A673 (cell line): ENCODE results near the gene STIP1. TPM values are rescaled to one million over a fixed set of nuclear protein-coding genes. Genes with fewer than 3 reads are reported as not detected.

ENCODE experiments used
- BruUV-seq: library from RNA; stranded (reverse); fragments of 400-500 nt; replicated peaks from 2 replicates; lab custom pipeline; 2021; lab: Mats Ljungman, UMichigan
- CTCF ChIA-PET: fragments of 300-600 bp; sonication (Branson Sonifier 250); formaldehyde crosslinking; loops from one replicate; lab custom pipeline; 2022; ENCODE audit warnings: antibody characterized with exemption; lab: Charles Lee
- POLR2A ChIA-PET: fragments of 300-600 bp; sonication (Branson Sonifier 250); formaldehyde crosslinking; loops from one replicate; lab custom pipeline; 2022; ENCODE audit warnings: antibody characterized with exemption; ENCODE audit not compliant: low non-redundant PET; lab: Charles Lee
- DNase-seq: peaks from one replicate; pipeline ENCODE4 v3.0.0-alpha.2; 2015; ENCODE audit warnings: low spot score
- H3K27ac ChIP-seq: fragments of 200-600 bp; sonication (generic); 2 replicates; pipeline ENCODE4 v1.5.1; 2016; ENCODE audit warnings: mixed run types, low read depth, mild to moderate bottlenecking, mixed read lengths, antibody characterized with exemption, low read length; ENCODE audit not compliant: poor library complexity, severe bottlenecking
- H3K27me3 ChIP-seq: fragments of 200-600 bp; sonication (generic); replicated peaks from 2 replicates; pipeline ENCODE4 v1.6.1; 2017; ENCODE audit warnings: mixed run types, low read depth, mild to moderate bottlenecking, mixed read lengths, antibody characterized with exemption, low read length; ENCODE audit not compliant: insufficient read depth, poor library complexity
- H3K36me3 ChIP-seq: fragments of 200-600 bp; sonication (generic); 2 replicates; pipeline ENCODE4 v1.6.1; 2016; ENCODE audit warnings: mixed run types, mild to moderate bottlenecking, mixed read lengths, antibody characterized with exemption, low read length; ENCODE audit not compliant: insufficient read depth, poor library complexity, severe bottlenecking
- H3K4me1 ChIP-seq: fragments of 200-600 bp; sonication (generic); 2 replicates; pipeline ENCODE4 v1.6.1; 2017; ENCODE audit warnings: mixed run types, mild to moderate bottlenecking, mixed read lengths, antibody characterized with exemption, low read length; ENCODE audit not compliant: insufficient read depth, poor library complexity, severe bottlenecking
- H3K4me3 ChIP-seq: fragments of 200-600 bp; sonication (generic); 2 replicates; pipeline ENCODE4 v1.5.1; 2016; ENCODE audit warnings: low read depth, mixed run types, mild to moderate bottlenecking, mixed read lengths, low read length; ENCODE audit not compliant: poor library complexity, severe bottlenecking
- H3K9me3 ChIP-seq: fragments of 200-600 bp; sonication (generic); 2 replicates; pipeline ENCODE4 v1.6.1; 2016; ENCODE audit warnings: mixed run types, low read depth, mild to moderate bottlenecking, mixed read lengths, antibody characterized with exemption, low read length; ENCODE audit not compliant: poor library complexity, severe bottlenecking
- CTCF ChIP-seq: fragments of 300-800, 200-600 bp; sonication (generic); conservative IDR thresholded peaks from 2 replicates; pipeline ENCODE4 v1.5.1; 2017; ENCODE audit warnings: low read depth, mild to moderate bottlenecking, antibody characterized with exemption, low read length, moderate library complexity, mixed read lengths
- EZH2 ChIP-seq: fragments of 200-600 bp; sonication (generic); IDR thresholded peaks from 2 replicates; pipeline ENCODE4 v1.6.1; 2017; ENCODE audit warnings: borderline replicate concordance, low read depth, mild to moderate bottlenecking, mixed read lengths, antibody characterized with exemption, low read length; ENCODE audit not compliant: poor library complexity, severe bottlenecking
- intact Hi-C: fragments of 100-400 bp; cut with micrococcal nuclease; formaldehyde crosslinking; loops from one replicate; pipeline ENCODE4 v1.10.0; 2022; ENCODE audit not compliant: unreplicated experiment
- total RNA-seq: library from RNA; stranded (reverse); gene quantifications from 2 replicates; pipeline ENCODE4 v1.2.3, GENCODE V29; 2021

Gene STIP1
- total RNA-seq, 1 experiment from 2014 or later: 577 TPM

GRCh38 chr11:64241241-64241490 lies 55.2 kb downstream of the STIP1 start:
- Histone ChIP-seq H3K4me1 (peaks cover 9% of the 10 kb centered on the region), H3K4me3 (peak overlapping the region; percentile 86), H3K27me3 (no peaks in the 10 kb centered on the region), H3K27ac (peak overlapping the region; percentile 91), H3K36me3 (peaks cover 27% of the 10 kb centered on the region), H3K9me3 (no peaks in the 10 kb centered on the region)
- BruUV-seq: no TSS peak
- no peak for TF ChIP-seq CTCF
- no peak for TF ChIP-seq EZH2
- POLR2A ChIA-PET: no interaction called here
- CTCF ChIA-PET: interaction anchor here (0.6 to 0.8 kb wide), 3 partner anchors 60 to 114 kb away, joined by 3 to 4 read pairs (median 3); no protein-coding TSS in a partner anchor
- peak; percentile 99 for DNase-seq
- intact Hi-C loops: loop anchor here (2.0 kb wide), 1 partner anchor 64 kb away; the partner anchor contains the start of gene ESRRA

GRCh38 chr11:64241491-64242374 lies 55.8 kb downstream of the STIP1 start:
- TSS peak; percentile 55 for BruUV-seq
- intact Hi-C loops: loop anchor here (2.0 kb wide), 1 partner anchor 63 kb away; the partner anchor contains the start of gene ESRRA
- CTCF ChIA-PET: interaction anchor here (0.7 to 0.8 kb wide), 2 partner anchors 60 to 63 kb away, joined by 3 read pairs; no protein-coding TSS in a partner anchor
- Histone ChIP-seq H3K9me3 (no peaks in the 10 kb centered on the region), H3K4me3 (peak overlapping the region; percentile 86), H3K36me3 (peaks cover 27% of the 10 kb centered on the region), H3K4me1 (peaks cover 9% of the 10 kb centered on the region), H3K27ac (peak overlapping the region; percentile 91), H3K27me3 (no peaks in the 10 kb centered on the region)
- POLR2A ChIA-PET: no interaction called here
- DNase-seq: peak; percentile 55
- TF ChIP-seq EZH2: no peak
- TF ChIP-seq CTCF: no peak

GRCh38 chr11:64243236-64243854 lies 57.4 kb downstream of the STIP1 start:
- no peak for DNase-seq
- TF ChIP-seq CTCF (no peak), EZH2 (no peak)
- H3K27me3 ChIP-seq: no peaks in the 10 kb centered on the region
- no TSS peak for BruUV-seq
- POLR2A ChIA-PET: interaction anchor here (0.6 kb wide), 1 partner anchor 520 kb away, joined by 5 read pairs; no protein-coding TSS in a partner anchor
- peaks cover 16% of the 10 kb centered on the region for H3K4me1 ChIP-seq
- CTCF ChIA-PET: no interaction called here
- no peak overlapping the region for H3K27ac ChIP-seq
- no peak overlapping the region for H3K4me3 ChIP-seq
- no peaks in the 10 kb centered on the region for H3K9me3 ChIP-seq
- peaks cover 16% of the 10 kb centered on the region for H3K36me3 ChIP-seq
- intact Hi-C loops: no loop called here
